Nephron progenitor cell (in vitro differentiated cells): Measurements from ENCODE around the gene MTX2.
"Not testable (repeated sequence)": the region's sequence is repeated elsewhere in the genome, so short reads cannot be mapped to it uniquely, and the experiment has no call there.

ENCODE experiments used
- DNase-seq: peaks from one replicate; pipeline ENCODE4 v3.0.0; 2021
- H3K27ac Mint-ChIP-seq: 2 replicates; pipeline ENCODE4 v1.8.0; 2021; ENCODE audit warnings: mild to moderate bottlenecking, moderate library complexity, mixed read lengths
- H3K27me3 Mint-ChIP-seq: 2 replicates; pipeline ENCODE4 v1.8.0; 2021; ENCODE audit warnings: mild to moderate bottlenecking, low read depth, mixed read lengths; ENCODE audit not compliant: poor library complexity
- H3K36me3 Mint-ChIP-seq: 2 replicates; pipeline ENCODE4 v1.8.0; 2021; ENCODE audit warnings: low read depth, mixed read lengths
- H3K4me1 Mint-ChIP-seq: 2 replicates; pipeline ENCODE4 v1.8.0; 2021; ENCODE audit warnings: mixed read lengths
- H3K4me3 Mint-ChIP-seq: 2 replicates; pipeline ENCODE4 v1.8.0; 2021; ENCODE audit warnings: mild to moderate bottlenecking, moderate library complexity, mixed read lengths
- H3K9me3 Mint-ChIP-seq: 2 replicates; pipeline ENCODE4 v1.8.0; 2021; ENCODE audit warnings: mild to moderate bottlenecking, moderate library complexity, mixed read lengths
- CTCF ChIP-seq: fragments of 200-600 bp; sonication (generic); IDR thresholded peaks from 2 replicates; pipeline ENCODE4 v1.5.0; 2021; ENCODE audit warnings: antibody characterized with exemption

The MTX2 gene

GRCh38 chr2:176364273-176364977 is 95.2 kb downstream of the MTX2 start:
- peaks cover 12% of the 10 kb centered on the region for H3K36me3 Mint-ChIP-seq
- H3K4me1 Mint-ChIP-seq: no peaks in the 10 kb centered on the region
- H3K4me3 Mint-ChIP-seq: no peak overlapping the region
- no peak overlapping the region for H3K27ac Mint-ChIP-seq
- H3K9me3 Mint-ChIP-seq: peaks cover 26% of the 10 kb centered on the region
- no peaks in the 10 kb centered on the region for H3K27me3 Mint-ChIP-seq
- no peak for DNase-seq
- TF ChIP-seq CTCF: no peak

- H3K4me3 Mint-ChIP-seq: no peak overlapping the region
- H3K4me1 Mint-ChIP-seq: no peaks in the 10 kb centered on the region
- no peak overlapping the region for H3K27ac Mint-ChIP-seq
- H3K27me3 Mint-ChIP-seq: no peaks in the 10 kb centered on the region
- H3K36me3 Mint-ChIP-seq: peaks cover 12% of the 10 kb centered on the region
- DNase-seq: no peak
- no peak for TF ChIP-seq CTCF
- H3K9me3 Mint-ChIP-seq: peaks cover 26% of the 10 kb centered on the region
Measured at GRCh38 chr2:176368349-176368748, 99.1 kb downstream of the MTX2 start.

GRCh38 chr2:176370467-176371171 is 101.4 kb downstream of the MTX2 start:
- no peak overlapping the region for H3K4me3 Mint-ChIP-seq
- peaks cover 5% of the 10 kb centered on the region for H3K4me1 Mint-ChIP-seq
- peak overlapping the region; percentile 31 for H3K27ac Mint-ChIP-seq
- peaks cover 26% of the 10 kb centered on the region for H3K9me3 Mint-ChIP-seq
- H3K36me3 Mint-ChIP-seq: peaks cover 12% of the 10 kb centered on the region
- DNase-seq: no peak
- TF ChIP-seq CTCF: no peak
- H3K27me3 Mint-ChIP-seq: no peaks in the 10 kb centered on the region

- H3K36me3 Mint-ChIP-seq, DNase-seq, H3K4me1 Mint-ChIP-seq, H3K27me3 Mint-ChIP-seq, H3K27ac Mint-ChIP-seq, H3K4me3 Mint-ChIP-seq: not testable (repeated sequence)
- H3K9me3 Mint-ChIP-seq: peaks cover 21% of the 10 kb centered on the region
Measured at GRCh38 chr2:176373155-176373554, 103.9 kb downstream of the MTX2 start.

GRCh38 chr2:176378323-176378722 is 109.1 kb downstream of the MTX2 start:
- Mint-ChIP-seq H3K4me1 (peaks cover 5% of the 10 kb centered on the region), H3K4me3 (no peak overlapping the region), H3K27me3 (peaks cover 4% of the 10 kb centered on the region), H3K36me3 (peaks cover 18% of the 10 kb centered on the region), H3K27ac (no peak overlapping the region), H3K9me3 (peaks cover 39% of the 10 kb centered on the region)
- no peak for DNase-seq
- TF ChIP-seq CTCF: no peak

- peaks cover 18% of the 10 kb centered on the region for H3K36me3 Mint-ChIP-seq
- no peak for TF ChIP-seq CTCF
- no peak overlapping the region for H3K27ac Mint-ChIP-seq
- H3K9me3 Mint-ChIP-seq: peaks cover 39% of the 10 kb centered on the region
- H3K4me3 Mint-ChIP-seq: no peak overlapping the region
- peaks cover 4% of the 10 kb centered on the region for H3K27me3 Mint-ChIP-seq
- DNase-seq: no peak
- no peaks in the 10 kb centered on the region for H3K4me1 Mint-ChIP-seq
Measured at GRCh38 chr2:176380341-176380740, 111.1 kb downstream of the MTX2 start.
